IPS-20b (cell line): ENCODE data around the gene LMX1B.
A peak's percentile ranks its signal among the peaks of the same experiment; 100 is the strongest.

Experiments
- H3K27ac ChIP-seq: one replicate; pipeline ENCODE4 v1.5.1; 2013; ENCODE audit warnings: low read length
- H3K27me3 ChIP-seq: 2 replicates; pipeline ENCODE4 v1.6.1; 2013; ENCODE audit warnings: mild to moderate bottlenecking, low read length, inconsistent platforms; ENCODE audit not compliant: insufficient read depth
- H3K36me3 ChIP-seq: 2 replicates; pipeline ENCODE4 v1.6.1; 2013; ENCODE audit warnings: low read depth, mild to moderate bottlenecking, inconsistent platforms, low read length, moderate library complexity; ENCODE audit not compliant: insufficient read depth
- H3K4me1 ChIP-seq: 2 replicates; pipeline ENCODE4 v1.6.1; 2013; ENCODE audit warnings: mild to moderate bottlenecking, control low read depth, inconsistent platforms, low read length, moderate library complexity; ENCODE audit not compliant: insufficient read depth
- H3K4me3 ChIP-seq: 2 replicates; pipeline ENCODE4 v1.5.1; 2013; ENCODE audit warnings: mild to moderate bottlenecking, low read length, inconsistent platforms
- H3K9ac ChIP-seq: 2 replicates; pipeline ENCODE4 v1.6.1; 2013; ENCODE audit warnings: low read depth, mild to moderate bottlenecking, inconsistent platforms, low read length, moderate library complexity
- H3K9me3 ChIP-seq: 2 replicates; pipeline ENCODE4 v1.6.1; 2013; ENCODE audit warnings: mild to moderate bottlenecking, low read depth, low read length, inconsistent platforms; ENCODE audit not compliant: insufficient read depth

Gene LMX1B

DNA sequence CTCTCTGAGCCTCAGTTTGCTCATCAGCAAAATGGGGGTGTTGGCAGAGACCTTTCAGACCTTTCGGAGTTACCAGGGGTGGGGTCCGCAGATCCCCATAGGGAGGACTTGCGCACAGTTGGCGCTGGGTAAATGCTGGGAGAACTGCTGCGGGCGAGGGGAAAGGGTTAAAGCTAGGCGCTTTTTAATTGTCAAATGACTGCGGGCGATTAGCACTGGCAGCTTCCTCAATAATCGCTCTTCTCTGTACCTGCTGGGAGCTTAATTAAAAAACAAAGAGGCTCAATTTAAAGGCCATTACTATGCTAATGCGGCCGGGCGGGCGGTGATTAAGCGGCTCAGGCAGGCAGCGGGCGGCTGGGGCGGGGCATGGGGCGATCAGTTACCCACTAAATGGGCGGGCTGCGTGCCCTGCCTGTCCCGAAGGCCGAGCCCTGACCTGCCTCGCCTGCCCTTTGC is 63.0 kb downstream of the LMX1B start:
- peak overlapping the region; percentile 45; the same call in 1 of the 2 replicates for H3K4me3 ChIP-seq
- peaks cover 98% of the 10 kb centered on the region for H3K27me3 ChIP-seq
- H3K36me3 ChIP-seq = no peaks in the 10 kb centered on the region
- H3K9ac ChIP-seq = no peak overlapping the region
- H3K9me3 ChIP-seq = no peaks in the 10 kb centered on the region
- no peak overlapping the region for H3K27ac ChIP-seq
- H3K4me1 ChIP-seq = peaks cover 33% of the 10 kb centered on the region

DNA sequence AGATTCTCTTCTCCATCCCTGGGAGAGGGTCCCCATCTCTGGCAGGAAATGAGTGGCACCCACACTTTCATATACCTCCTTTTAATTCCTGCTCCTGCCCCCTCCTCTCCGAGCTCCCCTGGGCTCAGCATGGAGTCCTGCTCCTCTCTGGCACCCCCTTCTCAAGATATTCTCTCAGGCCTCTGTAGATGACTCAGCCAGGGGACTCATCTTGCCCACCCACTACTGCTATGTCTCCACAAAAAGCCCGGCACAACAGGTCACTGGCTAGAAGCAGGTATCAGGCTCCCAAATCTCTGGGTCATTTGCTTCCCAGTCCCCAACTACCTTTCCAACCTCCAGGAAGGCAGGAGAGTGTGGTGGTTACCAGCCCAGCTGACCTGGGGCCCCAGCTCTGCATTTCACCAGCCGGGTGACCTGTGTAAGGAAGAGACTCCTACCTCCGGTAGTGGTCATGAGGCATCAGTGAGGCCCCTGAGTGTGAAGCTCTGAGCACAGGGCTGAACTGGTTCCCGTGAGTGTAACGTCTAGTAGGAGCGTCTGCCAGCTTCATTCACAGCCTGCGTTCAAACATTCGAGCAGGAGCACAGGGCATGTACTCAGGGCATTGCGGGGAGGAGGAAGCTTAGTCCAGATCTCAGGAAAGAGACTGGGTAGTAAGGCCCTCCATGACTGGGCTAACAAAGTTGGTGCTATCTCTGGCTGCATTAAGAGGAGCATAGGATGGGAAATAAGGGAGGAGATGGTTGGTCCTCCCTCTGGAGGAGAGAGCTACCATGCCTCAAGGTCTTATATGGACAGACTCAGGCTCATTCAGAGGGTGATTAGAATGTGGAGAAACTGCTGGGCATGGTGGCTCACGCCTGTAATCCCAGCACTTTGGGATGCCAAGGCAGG is 63.7 kb downstream of the LMX1B start:
- H3K27ac ChIP-seq = no peak overlapping the region
- H3K4me1 ChIP-seq = peaks cover 32% of the 10 kb centered on the region
- H3K9me3 ChIP-seq = no peaks in the 10 kb centered on the region
- peak overlapping the region; percentile 45; the same call in 1 of the 2 replicates for H3K4me3 ChIP-seq
- peaks cover 98% of the 10 kb centered on the region for H3K27me3 ChIP-seq
- no peak overlapping the region for H3K9ac ChIP-seq
- H3K36me3 ChIP-seq = no peaks in the 10 kb centered on the region

DNA sequence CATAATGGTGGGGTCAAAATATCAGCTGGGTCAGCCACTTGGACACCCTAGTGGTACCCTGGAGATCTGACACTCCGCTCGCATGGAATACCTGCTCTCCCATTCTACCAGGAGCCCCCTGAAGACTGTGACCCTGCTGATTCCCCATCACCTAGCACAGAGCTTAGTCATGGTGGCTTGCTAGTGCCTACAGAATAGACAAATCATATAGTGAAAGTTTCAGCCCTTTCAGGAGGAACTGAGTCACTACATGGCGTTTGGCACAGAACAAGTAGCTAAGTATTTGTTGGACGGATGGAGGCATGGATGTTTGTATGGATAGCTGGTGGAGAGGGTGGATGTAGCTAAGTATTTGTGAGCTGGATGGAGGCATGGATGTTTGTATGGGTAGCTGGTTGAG is 65.3 kb downstream of the LMX1B start:
- no peak overlapping the region for H3K4me3 ChIP-seq
- H3K36me3 ChIP-seq = no peaks in the 10 kb centered on the region
- peaks cover 98% of the 10 kb centered on the region for H3K27me3 ChIP-seq
- peaks cover 26% of the 10 kb centered on the region for H3K4me1 ChIP-seq
- H3K27ac ChIP-seq = no peak overlapping the region
- no peak overlapping the region for H3K9ac ChIP-seq
- no peaks in the 10 kb centered on the region for H3K9me3 ChIP-seq

DNA sequence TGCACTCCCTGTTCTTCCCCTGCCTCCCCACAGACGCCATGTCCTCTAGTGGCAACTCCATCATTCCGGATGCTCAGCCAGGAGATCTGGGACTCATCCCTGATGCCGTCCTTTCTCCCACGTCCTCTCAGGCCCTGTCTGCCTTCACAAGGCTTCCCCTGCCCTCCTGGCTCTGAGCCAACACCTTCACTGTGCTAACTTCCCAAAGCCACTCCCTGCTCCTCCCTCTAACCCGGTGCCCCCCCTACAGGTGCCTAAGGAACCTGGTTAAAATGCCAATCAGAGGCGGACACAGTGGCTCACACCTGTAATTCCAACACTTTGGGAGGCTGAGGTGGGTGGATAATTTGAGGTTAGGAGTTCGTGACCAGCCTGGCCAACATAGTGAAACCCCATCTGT is 67.6 kb downstream of the LMX1B start:
- no peaks in the 10 kb centered on the region for H3K36me3 ChIP-seq
- H3K9me3 ChIP-seq = no peaks in the 10 kb centered on the region
- no peak overlapping the region for H3K27ac ChIP-seq
- H3K9ac ChIP-seq = no peak overlapping the region
- H3K4me3 ChIP-seq = no peak overlapping the region
- H3K27me3 ChIP-seq = peaks cover 99% of the 10 kb centered on the region
- H3K4me1 ChIP-seq = peaks cover 11% of the 10 kb centered on the region; the same call in 1 of the 2 replicates

DNA sequence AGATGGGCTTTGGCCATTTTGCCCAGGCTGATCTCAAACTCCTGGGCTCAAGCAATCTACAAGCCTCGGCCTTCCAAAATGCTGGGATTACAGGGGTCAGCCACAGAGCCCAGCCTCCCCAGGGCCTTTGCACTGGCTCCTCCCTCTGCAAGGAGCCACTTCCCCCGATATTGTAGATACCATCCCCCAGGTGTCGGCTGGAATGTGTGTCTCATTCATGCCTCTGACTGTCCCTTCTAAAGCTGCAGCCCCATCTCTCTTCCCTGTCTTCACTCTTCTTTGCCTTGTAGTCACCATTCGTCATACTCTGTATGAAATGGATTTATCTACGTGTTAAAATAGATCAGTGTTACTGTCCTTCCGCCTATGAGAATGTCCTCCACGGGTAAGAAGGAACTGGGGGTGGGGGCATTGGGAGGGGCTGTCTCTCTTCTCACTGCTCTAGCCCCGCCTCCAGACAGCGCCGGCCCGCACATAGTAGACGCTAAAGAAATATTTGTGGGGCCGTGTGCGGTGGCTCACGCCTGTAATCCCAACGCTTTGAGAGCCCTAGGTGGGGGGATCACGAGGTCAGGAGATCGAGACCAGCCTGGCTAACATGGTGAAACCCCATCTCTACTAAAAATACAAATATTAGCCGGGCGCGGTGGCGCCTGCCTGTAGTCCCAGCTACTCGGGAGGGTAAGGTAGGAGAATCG is 68.5 kb downstream of the LMX1B start:
- no peak overlapping the region for H3K9ac ChIP-seq
- peak overlapping the region; percentile 34; the same call in 1 of the 2 replicates for H3K4me3 ChIP-seq
- H3K27me3 ChIP-seq = peaks cover 98% of the 10 kb centered on the region
- H3K27ac ChIP-seq = no peak overlapping the region
- no peaks in the 10 kb centered on the region for H3K36me3 ChIP-seq
- H3K4me1 ChIP-seq = peaks cover 10% of the 10 kb centered on the region; the same call in 1 of the 2 replicates
- no peaks in the 10 kb centered on the region for H3K9me3 ChIP-seq

DNA sequence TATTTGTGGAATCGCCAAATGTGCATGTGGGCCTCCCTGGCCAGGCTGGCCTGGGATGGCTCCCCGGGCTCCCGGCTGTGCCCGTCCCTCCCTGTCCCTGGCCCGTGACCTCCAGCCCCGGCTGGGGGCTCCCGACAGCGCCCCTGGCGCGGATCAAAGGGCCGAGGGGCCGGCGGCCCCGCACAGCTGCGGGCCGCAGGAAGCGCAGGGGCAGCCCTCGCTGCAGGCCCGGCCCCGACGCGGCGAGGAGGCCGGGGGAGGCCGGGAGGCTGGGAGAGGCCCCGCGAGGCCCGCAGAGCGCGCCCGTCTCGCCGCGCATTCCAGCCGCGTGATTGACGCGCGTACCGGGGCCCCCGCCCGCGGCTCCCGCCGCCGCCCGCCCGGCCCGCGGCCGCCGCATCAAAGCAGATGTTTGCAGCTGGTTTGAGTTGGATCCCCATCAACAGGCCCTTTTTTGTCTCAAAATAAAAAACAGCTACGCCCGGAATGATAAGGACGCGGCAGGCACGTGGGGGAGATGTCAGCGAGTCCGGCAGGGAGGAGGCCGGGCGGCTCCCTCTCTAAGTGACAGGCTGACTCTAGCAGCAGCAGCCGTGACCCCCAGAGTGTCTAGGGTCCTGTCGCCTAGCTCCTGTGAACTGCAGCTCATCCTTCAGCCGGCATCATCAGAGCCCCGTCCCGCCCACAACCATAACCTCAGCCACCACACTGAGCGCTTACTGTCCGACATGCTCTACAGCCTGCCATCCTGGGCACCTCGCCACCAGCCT is 69.4 kb downstream of the LMX1B start:
- H3K36me3 ChIP-seq = no peaks in the 10 kb centered on the region
- H3K27me3 ChIP-seq = peaks cover 98% of the 10 kb centered on the region
- peak overlapping the region; percentile 34; the same call in 1 of the 2 replicates for H3K4me3 ChIP-seq
- no peak overlapping the region for H3K27ac ChIP-seq
- no peak overlapping the region for H3K9ac ChIP-seq
- H3K4me1 ChIP-seq = peaks cover 4% of the 10 kb centered on the region; the same call in 1 of the 2 replicates
- no peaks in the 10 kb centered on the region for H3K9me3 ChIP-seq

DNA sequence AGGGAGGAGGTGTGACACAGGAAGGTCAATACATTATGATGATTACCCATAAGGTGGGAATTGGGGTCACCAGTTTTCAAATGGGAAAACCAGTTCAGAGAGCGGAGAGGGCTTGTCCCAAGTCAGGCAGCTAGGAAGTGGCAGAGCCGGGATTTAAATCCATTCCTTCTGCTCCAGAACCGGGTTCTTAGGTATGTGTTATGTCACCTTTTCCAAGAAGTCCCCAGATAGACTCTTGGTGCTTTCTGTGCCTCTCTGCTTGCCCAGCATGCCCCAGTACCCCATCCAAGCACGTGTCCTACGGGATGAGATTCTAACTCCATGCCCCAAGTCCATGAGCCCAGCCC is 69.9 kb downstream of the LMX1B start:
- Histone ChIP-seq H3K4me3 (no peak overlapping the region), H3K27me3 (peaks cover 98% of the 10 kb centered on the region), H3K9me3 (no peaks in the 10 kb centered on the region)

DNA sequence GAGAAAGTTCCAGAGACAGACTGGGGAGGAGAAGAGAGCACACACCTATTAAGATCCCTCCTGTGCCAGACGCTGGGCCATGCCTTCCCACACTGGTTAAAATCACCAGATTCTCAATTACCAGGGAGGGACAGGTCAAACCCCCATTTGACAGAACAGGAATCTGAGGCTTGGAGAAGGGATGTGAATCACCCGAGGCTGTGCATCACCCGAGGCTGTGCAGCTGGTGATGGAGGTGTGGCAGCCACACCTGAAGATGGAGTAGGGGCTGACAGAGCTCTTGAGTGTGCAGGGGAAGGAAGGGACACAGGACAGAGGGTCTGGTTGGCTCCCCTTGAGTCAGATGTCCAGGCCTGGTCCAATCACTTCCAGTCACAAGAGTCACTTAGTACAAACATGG is 70.6 kb downstream of the LMX1B start:
- H3K27me3 ChIP-seq = peaks cover 98% of the 10 kb centered on the region
- H3K4me1 ChIP-seq = no peaks in the 10 kb centered on the region
- no peak overlapping the region for H3K4me3 ChIP-seq
- H3K9me3 ChIP-seq = no peaks in the 10 kb centered on the region
- no peak overlapping the region for H3K9ac ChIP-seq
- no peak overlapping the region for H3K27ac ChIP-seq
- H3K36me3 ChIP-seq = no peaks in the 10 kb centered on the region

More for the DNA sequence above, 69.9 kb downstream of the LMX1B start:
- Histone ChIP-seq H3K4me1 (no peaks in the 10 kb centered on the region; the same call in 1 of the 2 replicates), H3K36me3 (no peaks in the 10 kb centered on the region), H3K27ac (no peak overlapping the region), H3K9ac (no peak overlapping the region)

DNA sequence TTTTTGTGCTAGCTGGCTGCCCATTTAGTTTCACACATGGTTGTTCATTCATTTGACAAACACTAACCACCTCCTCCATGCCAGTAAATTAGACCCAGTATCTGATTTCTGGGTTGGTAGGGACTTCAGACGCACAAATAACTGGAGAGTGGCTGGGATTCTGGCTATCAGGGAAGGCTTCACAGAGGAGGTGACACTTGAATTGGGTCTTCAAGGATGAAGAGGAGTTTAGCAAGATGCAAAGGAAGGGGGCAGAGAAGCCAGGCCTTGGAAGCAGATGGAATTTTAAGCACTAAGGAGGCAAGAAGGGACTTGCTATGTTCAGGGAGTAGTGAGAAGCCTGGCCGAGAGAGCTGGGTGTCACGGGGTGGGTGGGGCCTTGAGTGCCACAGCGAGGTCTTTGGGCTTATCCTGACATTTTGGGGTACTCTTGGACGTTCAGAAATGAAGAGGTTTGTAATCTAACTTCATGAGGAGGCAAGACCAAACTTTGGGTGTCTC is 71.3 kb downstream of the LMX1B start:
- H3K9me3 ChIP-seq = no peaks in the 10 kb centered on the region
- H3K36me3 ChIP-seq = no peaks in the 10 kb centered on the region
- no peak overlapping the region for H3K4me3 ChIP-seq
- peaks cover 98% of the 10 kb centered on the region for H3K27me3 ChIP-seq
- H3K4me1 ChIP-seq = no peaks in the 10 kb centered on the region
- H3K27ac ChIP-seq = no peak overlapping the region
- H3K9ac ChIP-seq = no peak overlapping the region

DNA sequence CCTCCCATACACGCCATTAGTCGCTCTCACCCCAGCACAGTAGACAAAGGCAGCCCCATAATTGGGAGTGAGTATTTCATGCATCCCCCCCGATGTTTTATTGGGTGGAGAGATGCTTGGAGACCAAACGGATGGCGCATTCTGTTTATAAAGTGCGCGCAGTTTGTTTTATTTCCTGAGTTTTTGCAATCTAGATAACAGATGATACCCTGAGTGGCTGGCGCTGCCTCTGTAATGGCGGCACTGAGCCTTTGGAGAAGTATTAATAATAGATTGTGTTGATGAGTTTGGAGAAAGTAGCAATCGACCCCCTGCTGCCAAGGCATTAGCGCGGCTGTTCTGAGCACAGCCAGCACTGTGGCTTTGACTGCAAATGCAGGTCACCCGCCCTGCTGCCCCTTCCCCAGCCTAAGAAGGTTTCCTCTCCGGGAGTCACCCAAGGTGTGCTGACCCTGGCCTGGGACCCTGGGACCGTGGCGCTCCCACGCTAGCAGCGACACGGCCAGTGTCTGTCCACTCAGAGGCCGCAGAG is 74.3 kb downstream of the LMX1B start:
- H3K27ac ChIP-seq = no peak overlapping the region
- H3K4me1 ChIP-seq = no peaks in the 10 kb centered on the region
- H3K27me3 ChIP-seq = peaks cover 97% of the 10 kb centered on the region
- no peak overlapping the region for H3K4me3 ChIP-seq
- no peaks in the 10 kb centered on the region for H3K36me3 ChIP-seq
- H3K9ac ChIP-seq = no peak overlapping the region
- no peaks in the 10 kb centered on the region for H3K9me3 ChIP-seq

DNA sequence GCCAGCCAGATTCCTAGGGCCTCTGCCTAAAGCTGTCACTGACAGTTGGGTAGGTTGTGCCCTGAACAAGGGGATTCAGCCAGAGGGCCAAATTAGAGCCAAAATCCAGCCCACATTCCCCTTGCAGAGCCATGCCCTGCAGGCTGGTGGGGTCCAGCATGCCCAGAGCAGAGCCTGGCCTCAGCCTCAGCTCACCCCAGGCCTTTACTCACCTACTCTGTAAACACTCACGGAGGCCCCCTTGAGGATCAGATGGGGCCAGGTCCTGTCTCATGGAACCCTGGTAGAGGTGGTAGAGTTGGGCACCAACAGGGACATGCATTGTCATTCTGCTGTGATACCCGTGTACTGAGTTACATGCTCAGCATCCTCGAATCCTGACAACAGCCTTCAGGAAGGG is 74.9 kb downstream of the LMX1B start:
- Histone ChIP-seq H3K27me3 (peaks cover 91% of the 10 kb centered on the region), H3K4me3 (no peak overlapping the region), H3K4me1 (no peaks in the 10 kb centered on the region), H3K36me3 (no peaks in the 10 kb centered on the region), H3K9ac (no peak overlapping the region), H3K27ac (no peak overlapping the region), H3K9me3 (no peaks in the 10 kb centered on the region)
